PFSK-1 (cell line): ENCODE results near the gene SLC22A23.

Experiments
- FOXP2 ChIP-seq: optimal IDR thresholded peaks from 2 replicates; pipeline ENCODE3; 2011; ENCODE audit warnings: borderline replicate concordance, control low read depth, inconsistent platforms; ENCODE audit not compliant: insufficient read depth; ENCODE audit errors: extremely low read length, extremely low read depth
- POLR2AphosphoS5 ChIP-seq: IDR thresholded peaks from 2 replicates; pipeline ENCODE4 v1.6.1; 2012; ENCODE audit warnings: low read depth, mild to moderate bottlenecking, control low read depth, low read length, moderate library complexity
- SIN3A ChIP-seq: IDR thresholded peaks from 2 replicates; pipeline ENCODE4 v1.6.1; 2012; ENCODE audit warnings: mild to moderate bottlenecking, low read length, moderate library complexity, borderline replicate concordance; ENCODE audit not compliant: insufficient read depth
- TAF1 ChIP-seq: IDR thresholded peaks from 2 replicates; pipeline ENCODE4 v1.6.1; 2012; ENCODE audit warnings: low read length, control low read depth, borderline replicate concordance; ENCODE audit not compliant: insufficient read depth
- TF ChIP-seq, protein P1 (sequence below), 2 experiments: IDR thresholded peaks; 2 replicates each; pipeline versions ENCODE4 v1.6.1 to v1.8.0; 2011 to 2012; ENCODE audit warnings: low read depth in 2 of 2, low read length in 2 of 2, control low read depth in 1 of 2, inconsistent platforms in 1 of 2, mild to moderate bottlenecking in 1 of 2, moderate library complexity in 1 of 2; ENCODE audit not compliant: insufficient read depth in 1 of 2

DNA sequence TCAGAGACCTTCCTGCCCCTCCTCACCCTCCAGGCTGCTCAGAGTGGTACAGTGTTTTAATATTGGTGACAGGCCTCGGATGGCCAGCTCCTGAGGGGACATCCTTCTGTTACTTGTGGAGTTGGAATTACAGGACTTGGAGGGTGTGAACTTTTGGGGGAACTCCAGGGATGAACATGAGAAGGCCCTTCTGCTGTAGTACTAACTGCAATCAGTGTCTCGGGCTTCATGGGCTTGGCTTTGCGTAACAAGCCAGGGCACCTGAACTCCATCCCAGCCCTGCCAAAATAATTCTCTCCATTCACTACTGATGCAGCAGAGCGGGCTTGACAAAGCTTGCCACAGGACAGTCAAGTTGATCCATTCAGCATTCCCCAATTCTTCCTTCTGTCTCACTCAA is 28.6 kb downstream of the SLC22A23 start:
- TF ChIP-seq POLR2AphosphoS5 (no peak), TAF1 (no peak), SIN3A (no peak), FOXP2 (no peak)
- TF ChIP-seq, protein P1, sequence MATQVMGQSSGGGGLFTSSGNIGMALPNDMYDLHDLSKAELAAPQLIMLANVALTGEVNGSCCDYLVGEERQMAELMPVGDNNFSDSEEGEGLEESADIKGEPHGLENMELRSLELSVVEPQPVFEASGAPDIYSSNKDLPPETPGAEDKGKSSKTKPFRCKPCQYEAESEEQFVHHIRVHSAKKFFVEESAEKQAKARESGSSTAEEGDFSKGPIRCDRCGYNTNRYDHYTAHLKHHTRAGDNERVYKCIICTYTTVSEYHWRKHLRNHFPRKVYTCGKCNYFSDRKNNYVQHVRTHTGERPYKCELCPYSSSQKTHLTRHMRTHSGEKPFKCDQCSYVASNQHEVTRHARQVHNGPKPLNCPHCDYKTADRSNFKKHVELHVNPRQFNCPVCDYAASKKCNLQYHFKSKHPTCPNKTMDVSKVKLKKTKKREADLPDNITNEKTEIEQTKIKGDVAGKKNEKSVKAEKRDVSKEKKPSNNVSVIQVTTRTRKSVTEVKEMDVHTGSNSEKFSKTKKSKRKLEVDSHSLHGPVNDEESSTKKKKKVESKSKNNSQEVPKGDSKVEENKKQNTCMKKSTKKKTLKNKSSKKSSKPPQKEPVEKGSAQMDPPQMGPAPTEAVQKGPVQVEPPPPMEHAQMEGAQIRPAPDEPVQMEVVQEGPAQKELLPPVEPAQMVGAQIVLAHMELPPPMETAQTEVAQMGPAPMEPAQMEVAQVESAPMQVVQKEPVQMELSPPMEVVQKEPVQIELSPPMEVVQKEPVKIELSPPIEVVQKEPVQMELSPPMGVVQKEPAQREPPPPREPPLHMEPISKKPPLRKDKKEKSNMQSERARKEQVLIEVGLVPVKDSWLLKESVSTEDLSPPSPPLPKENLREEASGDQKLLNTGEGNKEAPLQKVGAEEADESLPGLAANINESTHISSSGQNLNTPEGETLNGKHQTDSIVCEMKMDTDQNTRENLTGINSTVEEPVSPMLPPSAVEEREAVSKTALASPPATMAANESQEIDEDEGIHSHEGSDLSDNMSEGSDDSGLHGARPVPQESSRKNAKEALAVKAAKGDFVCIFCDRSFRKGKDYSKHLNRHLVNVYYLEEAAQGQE (IDR thresholded peaks at IDR 0.05; ENCODE audit: insufficient read depth in 1 of 2, low read depth in 2 of 2, low read length in 2 of 2): no peak
